Esophagus squamous epithelium (tissue), 5 donors: ENCODE data around the gene CLPTM1L. TPM values are rescaled to one million over a fixed set of nuclear protein-coding genes. Genes with fewer than 3 reads are reported as not detected.

Experiments used
- DNase-seq: peaks from one replicate; lab custom pipeline; 2025; lab: John Stamatoyannopoulos, UW
- H3K27ac ChIP-seq, 4 donors: fragments of 200-600 bp; sonication (generic); one replicate each; pipeline ENCODE4 v1.5.1; 2016 to 2019; ENCODE audit warnings: mild to moderate bottlenecking in 1 of 4
- H3K27me3 ChIP-seq, 4 donors: fragments of 200-600 bp; sonication (generic); 1 replicate in 3 of 4; 2 replicates in 1 of 4; pipeline versions ENCODE4 v1.5.1 to v1.6.0; 2017 to 2021; ENCODE audit warnings: antibody characterized with exemption in 1 of 4
- H3K36me3 ChIP-seq, 3 donors: fragments of 200-600 bp; sonication (generic); one replicate each; pipeline ENCODE4 v1.5.1; 2016 to 2019
- H3K4me1 ChIP-seq, 3 donors: fragments of 200-600 bp; sonication (generic); one replicate each; pipeline ENCODE4 v1.5.1; 2017 to 2019
- H3K4me3 ChIP-seq, 4 donors: fragments of 200-600 bp; sonication (generic); 1 replicate in 3 of 4; 2 replicates in 1 of 4; pipeline ENCODE4 v1.5.1; 2016 to 2019; ENCODE audit warnings: mild to moderate bottlenecking in 2 of 4, moderate library complexity in 1 of 4
- H3K9me3 ChIP-seq, 3 donors: fragments of 200-600 bp; sonication (generic); one replicate each; pipeline ENCODE4 v1.5.1; 2016 to 2019
- POLR2A ChIP-seq, 4 donors: fragments of 450-650 bp; IDR thresholded peaks; one replicate each; pipeline ENCODE4 v1.6.1; 2017; ENCODE audit warnings: antibody characterized with exemption in 4 of 4, mild to moderate bottlenecking in 4 of 4, moderate library complexity in 3 of 4
- WGBS, 2 donors: methylation state at CpG; one replicate each; pipeline ENCODE4 v1.1.5; 2018; 5-methylcytosine and 5-hydroxymethylcytosine counted together
- intact Hi-C: fragments of 100-400 bp; cut with DNase I; formaldehyde crosslinking; loops from one replicate; pipeline ENCODE4 v1.15.0; 2022
- total RNA-seq, 4 donors: library from RNA; depleted of rRNA; stranded (reverse); fragments of >200 nt; gene quantifications; one replicate each; pipeline ENCODE4 v1.1.0, GENCODE V29; 2016
- TF ChIP-seq, protein P1 (sequence below), 6 experiments: fragments of 450-650 bp in 4 of 6; fragments of 200-600 bp in 2 of 6; sonication (generic) in 2 of 6; IDR thresholded peaks; one replicate each; pipeline ENCODE4 v1.5.1; 2016 to 2019; ENCODE audit warnings: antibody characterized with exemption in 6 of 6, mild to moderate bottlenecking in 4 of 6, moderate library complexity in 4 of 6
- donor health status: DM: yes; HTN: yes; CAD: no.

The CLPTM1L gene
- total RNA-seq, 4 donors from 2014 or later: 42.8 to 75.2 (median 65.1) TPM

DNA sequence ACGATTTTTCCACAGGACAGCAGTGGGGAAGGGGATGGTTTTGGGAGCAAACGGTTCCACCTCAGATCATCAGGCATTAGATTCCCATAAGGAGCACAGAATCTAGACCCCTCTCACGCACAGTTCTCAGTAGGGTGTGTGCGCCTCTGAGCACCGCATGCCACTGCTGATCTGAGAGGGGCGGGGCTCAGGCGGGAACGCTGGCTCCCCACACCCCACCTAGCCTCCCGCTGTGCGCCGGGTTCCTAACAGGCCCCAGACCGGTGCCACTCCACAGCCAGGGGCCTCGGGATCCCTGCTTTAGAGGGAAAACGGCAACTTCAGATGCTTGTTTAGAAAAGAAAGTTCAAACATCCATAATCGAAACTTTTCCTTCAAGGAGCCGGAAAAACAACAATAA is 70.4 kb downstream of the CLPTM1L start:
- Histone ChIP-seq H3K27me3 (no peaks in the 10 kb centered on the region), H3K27ac (no peak overlapping the region), H3K36me3 (no peaks in the 10 kb centered on the region), H3K9me3 (no peaks in the 10 kb centered on the region), H3K4me3 (no peak overlapping the region), H3K4me1 (no peaks in the 10 kb centered on the region)
- no peak for TF ChIP-seq POLR2A (IDR thresholded peaks at IDR 0.05)
- TF ChIP-seq, protein P1, sequence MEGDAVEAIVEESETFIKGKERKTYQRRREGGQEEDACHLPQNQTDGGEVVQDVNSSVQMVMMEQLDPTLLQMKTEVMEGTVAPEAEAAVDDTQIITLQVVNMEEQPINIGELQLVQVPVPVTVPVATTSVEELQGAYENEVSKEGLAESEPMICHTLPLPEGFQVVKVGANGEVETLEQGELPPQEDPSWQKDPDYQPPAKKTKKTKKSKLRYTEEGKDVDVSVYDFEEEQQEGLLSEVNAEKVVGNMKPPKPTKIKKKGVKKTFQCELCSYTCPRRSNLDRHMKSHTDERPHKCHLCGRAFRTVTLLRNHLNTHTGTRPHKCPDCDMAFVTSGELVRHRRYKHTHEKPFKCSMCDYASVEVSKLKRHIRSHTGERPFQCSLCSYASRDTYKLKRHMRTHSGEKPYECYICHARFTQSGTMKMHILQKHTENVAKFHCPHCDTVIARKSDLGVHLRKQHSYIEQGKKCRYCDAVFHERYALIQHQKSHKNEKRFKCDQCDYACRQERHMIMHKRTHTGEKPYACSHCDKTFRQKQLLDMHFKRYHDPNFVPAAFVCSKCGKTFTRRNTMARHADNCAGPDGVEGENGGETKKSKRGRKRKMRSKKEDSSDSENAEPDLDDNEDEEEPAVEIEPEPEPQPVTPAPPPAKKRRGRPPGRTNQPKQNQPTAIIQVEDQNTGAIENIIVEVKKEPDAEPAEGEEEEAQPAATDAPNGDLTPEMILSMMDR (IDR thresholded peaks at IDR 0.05): no peak
- 74 to 85% methylated on average over 5 to 7 of the region's 16 CpGs for WGBS, 2 donors
- intact Hi-C loops: no loop called here
- no peak for DNase-seq

DNA sequence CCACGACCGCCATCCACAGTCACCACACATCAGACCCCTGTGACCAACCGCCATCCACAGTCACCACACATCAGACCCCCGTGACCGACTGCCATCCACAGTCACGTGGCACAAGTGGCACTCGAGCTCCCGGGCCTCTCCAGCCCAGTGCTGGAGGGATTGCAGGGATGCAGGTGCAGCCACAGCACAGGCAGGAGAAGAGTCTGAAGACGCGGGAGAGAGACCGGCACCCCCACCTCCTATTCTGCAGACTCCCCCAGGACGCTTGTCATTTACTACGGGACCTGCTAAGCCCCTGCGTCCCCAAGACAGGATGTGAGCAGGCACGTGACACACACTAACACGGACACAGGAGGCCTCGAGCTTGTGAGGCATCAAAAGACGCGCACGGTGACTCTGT is 71.2 kb downstream of the CLPTM1L start:
- DNase-seq: no peak
- Histone ChIP-seq H3K9me3 (no peaks in the 10 kb centered on the region), H3K4me1 (no peaks in the 10 kb centered on the region), H3K36me3 (no peaks in the 10 kb centered on the region), H3K27me3 (no peaks in the 10 kb centered on the region), H3K4me3 (no peak overlapping the region), H3K27ac (no peak overlapping the region)
- 94 to 100% methylated on average over 3 to 15 of the region's 20 CpGs for WGBS, 2 donors
- intact Hi-C loops: no loop called here
- no peak for TF ChIP-seq POLR2A (IDR thresholded peaks at IDR 0.05)
- TF ChIP-seq, protein P1 (IDR thresholded peaks at IDR 0.05): no peak

DNA sequence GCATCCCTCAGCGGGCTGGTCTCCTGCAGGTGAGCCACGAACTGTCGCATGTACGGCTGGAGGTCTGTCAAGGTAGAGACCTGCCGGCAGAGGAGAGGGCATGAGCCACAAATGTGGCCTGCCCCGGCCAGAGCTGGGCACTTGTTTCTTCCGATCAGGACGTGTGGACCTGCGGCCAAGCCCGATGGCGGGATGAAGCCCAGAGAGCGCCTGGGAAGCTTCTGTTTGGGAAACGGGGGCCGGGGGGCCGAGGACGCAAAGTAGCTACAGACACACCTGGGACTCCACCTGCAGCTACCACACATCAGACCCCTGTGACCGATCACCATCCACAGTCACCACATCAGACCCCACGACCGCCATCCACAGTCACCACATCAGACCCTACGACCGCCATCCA is 72.7 kb downstream of the CLPTM1L start:
- no peak for DNase-seq
- Histone ChIP-seq H3K4me3 (no peak overlapping the region), H3K36me3 (no peaks in the 10 kb centered on the region), H3K27me3 (no peaks in the 10 kb centered on the region), H3K4me1 (no peaks in the 10 kb centered on the region), H3K9me3 (no peaks in the 10 kb centered on the region), H3K27ac (no peak overlapping the region)
- TF ChIP-seq POLR2A (IDR thresholded peaks at IDR 0.05): no peak
- TF ChIP-seq, protein P1 (IDR thresholded peaks at IDR 0.05): no peak
- intact Hi-C loops: no loop called here
- WGBS, 2 donors: 95 to 96% methylated on average over 5 to 17 of the region's 21 CpGs

DNA sequence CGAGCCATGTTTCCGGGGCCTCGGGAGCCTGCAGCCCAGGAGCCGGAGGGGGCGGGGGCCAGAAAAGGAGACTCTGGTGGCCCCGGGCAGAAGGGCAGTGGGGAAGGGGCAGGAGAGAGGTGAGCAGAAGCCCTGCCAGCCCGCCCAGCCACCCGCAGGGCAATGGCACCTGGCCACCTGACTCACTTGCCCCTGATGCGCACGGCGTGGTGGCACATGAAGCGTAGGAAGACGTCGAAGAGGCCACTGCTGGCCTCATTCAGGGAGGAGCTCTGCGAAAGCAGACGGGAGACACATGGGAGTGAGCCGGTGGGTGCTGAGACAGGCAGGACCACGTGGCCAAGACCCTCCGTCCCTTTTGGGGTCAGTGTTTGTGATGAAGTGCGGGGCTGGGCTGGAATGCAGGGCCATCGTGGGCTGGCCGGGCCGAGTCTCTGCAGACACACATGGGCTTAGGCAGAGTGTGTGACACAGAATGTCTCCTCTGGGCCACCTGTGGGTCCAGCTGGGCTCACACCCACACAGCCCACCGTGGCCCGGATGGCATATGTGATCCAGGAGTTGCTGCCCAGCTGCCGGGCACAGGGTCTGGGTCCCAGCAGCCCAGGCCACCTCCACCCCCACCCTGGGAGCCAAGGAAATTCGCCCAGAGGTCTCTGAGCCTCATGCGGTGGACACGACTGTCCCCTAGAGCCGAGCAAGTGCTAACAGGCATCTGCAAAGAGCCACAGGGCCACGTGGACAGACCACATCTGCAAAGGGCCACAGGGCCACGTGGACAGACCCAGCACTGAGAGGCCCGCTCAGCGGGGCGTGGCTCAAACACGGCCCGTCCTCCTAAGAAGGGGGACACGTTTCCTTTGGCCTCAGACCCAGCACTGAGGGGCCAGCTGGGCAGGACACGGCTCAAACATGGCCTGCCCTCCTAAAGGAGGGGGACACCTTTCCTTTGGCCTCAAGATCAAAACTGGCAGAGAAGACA is 73.7 kb downstream of the CLPTM1L start:
- Histone ChIP-seq H3K27me3 (no peaks in the 10 kb centered on the region), H3K27ac (no peak overlapping the region), H3K4me1 (no peaks in the 10 kb centered on the region), H3K36me3 (no peaks in the 10 kb centered on the region), H3K4me3 (no peak overlapping the region), H3K9me3 (no peaks in the 10 kb centered on the region)
- no peak for DNase-seq
- intact Hi-C loops: no loop called here
- WGBS, 2 donors: 91 to 100% methylated on average over 1 to 19 of the region's 39 CpGs
- no peak for TF ChIP-seq POLR2A (IDR thresholded peaks at IDR 0.05)
- TF ChIP-seq, protein P1 (IDR thresholded peaks at IDR 0.05): no peak

DNA sequence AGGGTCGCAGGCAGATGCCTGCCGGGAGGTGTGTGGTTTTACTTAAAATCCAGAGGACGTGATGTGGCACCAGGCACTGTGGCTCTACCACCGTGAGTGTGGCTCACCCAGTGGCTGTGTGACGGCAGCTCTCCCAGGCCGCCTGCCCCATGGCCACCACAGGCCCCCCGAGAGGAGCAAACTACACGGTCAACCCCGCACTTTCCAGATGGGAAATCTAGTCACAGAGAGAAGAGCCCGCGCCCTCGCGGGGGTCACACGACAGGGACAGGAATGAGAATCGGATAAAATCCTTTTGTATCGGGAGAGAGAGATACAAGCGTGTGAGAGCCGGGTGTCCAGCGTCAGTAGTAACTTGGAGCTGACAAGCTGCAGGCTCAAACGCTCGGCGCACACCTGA is 74.5 kb downstream of the CLPTM1L start:
- Histone ChIP-seq H3K27me3 (peaks cover 0 to under 1% (median 0%) of the 10 kb centered on the region in 4 donors), H3K4me1 (no peaks in the 10 kb centered on the region), H3K36me3 (no peaks in the 10 kb centered on the region), H3K9me3 (no peaks in the 10 kb centered on the region), H3K27ac (no peak overlapping the region), H3K4me3 (no peak overlapping the region)
- DNase-seq: no peak
- intact Hi-C loops: no loop called here
- TF ChIP-seq, protein P1 (IDR thresholded peaks at IDR 0.05): no peak
- TF ChIP-seq POLR2A (IDR thresholded peaks at IDR 0.05): no peak
- whole genome bisulfite sequencing, 2 donors: 93 to 94% methylated on average over 18 to 20 of the region's 22 CpGs
